Renal pelvis (tissue), 4 donors: ENCODE measurements around the gene TPM1. TPM values are rescaled to one million over a fixed set of nuclear protein-coding genes. Genes with fewer than 3 reads are reported as not detected.

Source experiments
- DNase-seq: peaks from one replicate; pipeline ENCODE4 v3.0.0-alpha.2; 2013
- polyA plus RNA-seq, 3 donors: library from polyadenylated mRNA; unstranded; fragments of 120-200 nt; gene quantifications; one replicate each; pipeline ENCODE4 v1.2.1, GENCODE V29; 2013; ENCODE audit not compliant: insufficient read length in 3 of 3

Gene TPM1
- polyA plus RNA-seq, 3 donors, result 455 to 624 (median 559) TPM

- no peak for DNase-seq
Observed at GRCh38 chr15:63049783-63050371, 7.3 kb downstream of the TPM1 start.

DNA sequence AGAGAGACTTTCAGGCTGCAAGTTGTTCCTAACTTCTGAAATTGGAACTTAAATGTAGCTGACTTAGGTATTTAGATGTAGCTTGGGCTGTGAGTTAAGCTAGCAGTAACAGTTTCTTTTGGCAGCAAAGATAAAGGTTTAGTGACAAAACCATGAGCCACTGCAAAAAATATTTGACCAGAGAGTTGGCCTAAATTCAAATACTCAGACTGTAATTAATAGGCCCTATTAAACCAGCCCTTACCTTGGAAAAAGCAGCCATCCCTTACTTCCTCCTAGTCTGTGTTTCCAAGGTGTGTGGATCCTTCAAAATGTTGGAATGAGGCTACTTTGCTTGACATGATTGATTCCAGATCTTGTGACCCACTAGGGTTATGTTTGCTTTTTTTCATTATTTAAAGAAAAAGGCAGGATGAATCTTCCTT, 8.2 kb downstream of the TPM1 start:
- no peak for DNase-seq

DNA sequence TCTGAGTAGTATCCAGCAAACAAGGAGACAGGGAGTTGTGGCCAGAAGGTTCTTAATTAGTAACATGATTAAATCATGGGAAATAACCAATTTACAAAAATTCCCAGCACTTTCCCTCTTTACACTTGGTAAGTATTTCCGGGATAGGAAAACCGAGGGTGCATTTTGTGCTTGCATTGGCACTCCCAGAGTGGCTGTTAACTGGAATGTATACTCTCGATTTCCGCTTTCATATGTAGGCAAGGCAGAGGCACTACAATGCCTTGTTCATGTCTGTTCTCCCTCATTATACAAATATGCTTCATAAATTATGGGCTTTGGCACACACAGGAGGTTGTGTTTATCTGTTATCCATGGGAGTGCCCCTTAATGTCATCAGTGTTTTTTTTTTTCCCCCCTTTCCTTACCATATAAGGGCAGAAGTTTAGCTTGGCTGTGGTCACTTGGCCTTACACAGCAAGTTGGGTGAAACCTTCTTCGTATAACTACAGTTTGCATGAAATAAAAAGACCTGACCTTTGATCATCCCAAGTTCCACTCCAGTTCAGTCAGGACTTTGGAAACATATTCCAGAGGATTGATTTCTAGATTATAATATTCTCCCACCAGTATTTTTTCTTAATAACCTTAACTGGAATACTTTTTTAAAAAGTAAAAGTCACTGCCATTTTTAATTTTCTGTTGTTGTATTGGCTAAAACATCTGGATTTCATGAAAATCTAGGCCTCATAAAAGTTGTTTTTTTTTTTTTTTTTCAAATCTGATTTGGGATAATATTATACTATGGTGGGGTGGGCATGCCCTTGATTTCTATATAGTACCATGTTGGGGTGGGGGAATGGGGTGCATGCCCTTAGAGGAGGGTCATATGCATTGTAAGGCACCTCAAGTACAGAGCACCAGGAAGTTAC, 8.9 kb downstream of the TPM1 start:
- DNase-seq, result no peak

- DNase-seq, result no peak
Observed at GRCh38 chr15:63052077-63052841, 9.7 kb downstream of the TPM1 start.

DNA sequence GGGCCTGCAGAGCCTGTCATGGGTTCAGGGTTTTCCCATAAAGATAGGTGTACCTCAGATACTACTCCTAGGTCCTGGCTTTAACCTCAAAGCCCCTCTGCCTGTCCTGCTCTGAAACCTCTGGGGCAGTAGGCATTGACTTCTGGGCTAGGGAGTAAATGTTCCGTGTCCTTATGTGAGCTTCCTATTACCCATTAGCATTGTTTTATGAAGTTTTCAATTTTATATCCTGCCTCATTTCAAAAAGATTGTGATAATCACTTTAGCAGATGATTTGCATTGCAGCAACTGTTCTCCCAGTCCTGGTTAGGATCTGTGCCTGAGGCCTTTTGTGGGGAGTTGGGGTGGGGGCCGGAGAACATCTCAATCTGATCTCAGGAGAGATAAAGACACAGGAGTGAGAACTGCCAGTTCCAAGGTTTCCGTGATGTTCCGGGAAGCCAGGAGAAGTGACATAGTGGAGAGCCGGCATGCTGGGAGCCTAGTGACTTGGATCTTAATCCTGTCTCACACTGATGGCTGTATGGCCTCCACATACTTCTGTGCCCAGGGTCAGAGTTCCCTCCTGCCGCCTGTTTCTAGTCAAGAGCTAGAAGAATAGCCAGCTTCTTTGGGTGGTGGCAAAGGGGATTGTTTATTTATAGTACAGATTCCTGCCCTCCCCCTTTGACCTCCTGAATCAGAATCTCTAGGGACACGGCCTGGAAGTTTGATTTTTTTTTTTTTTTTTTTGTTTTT, 10.6 kb downstream of the TPM1 start:
- DNase-seq, result no peak

DNA sequence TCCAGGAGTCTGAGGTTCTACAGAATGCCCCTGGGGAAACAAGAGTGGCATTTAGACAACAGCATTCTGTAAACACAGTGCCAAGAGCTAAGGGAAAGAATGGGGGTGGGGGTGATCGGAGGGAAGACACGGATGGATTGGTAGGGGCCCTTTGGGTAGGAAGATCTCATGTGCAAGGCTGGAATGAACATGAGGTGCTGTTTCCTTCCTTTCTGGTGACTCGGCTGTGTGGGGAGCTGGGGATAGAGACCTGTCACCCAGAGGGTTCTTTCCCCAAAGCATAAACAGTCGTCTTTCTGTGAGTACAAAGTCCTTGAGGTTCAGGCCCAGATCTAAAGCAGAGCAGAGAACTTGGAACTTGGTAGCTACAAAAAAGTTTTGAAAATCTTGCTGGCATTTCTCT, 11.7 kb downstream of the TPM1 start:
- DNase-seq, result no peak

- DNase-seq, result no peak
Observed at GRCh38 chr15:63054985-63055384, 12.4 kb downstream of the TPM1 start.

DNA sequence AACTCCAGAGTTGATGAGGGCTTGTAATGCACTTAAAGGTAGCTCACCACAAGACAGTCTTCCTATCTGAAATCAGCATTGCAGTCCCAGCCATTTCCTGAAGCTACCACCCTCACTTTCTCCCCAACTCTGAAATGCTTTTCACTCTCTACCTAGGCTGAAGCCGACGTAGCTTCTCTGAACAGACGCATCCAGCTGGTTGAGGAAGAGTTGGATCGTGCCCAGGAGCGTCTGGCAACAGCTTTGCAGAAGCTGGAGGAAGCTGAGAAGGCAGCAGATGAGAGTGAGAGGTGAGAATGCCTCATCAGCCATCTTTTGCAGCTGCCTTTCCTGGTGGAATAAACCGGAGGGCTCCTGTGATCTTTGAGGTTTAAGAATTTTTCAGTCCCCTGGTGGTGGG, 14.3 kb downstream of the TPM1 start:
- DNase-seq, result no peak

DNA sequence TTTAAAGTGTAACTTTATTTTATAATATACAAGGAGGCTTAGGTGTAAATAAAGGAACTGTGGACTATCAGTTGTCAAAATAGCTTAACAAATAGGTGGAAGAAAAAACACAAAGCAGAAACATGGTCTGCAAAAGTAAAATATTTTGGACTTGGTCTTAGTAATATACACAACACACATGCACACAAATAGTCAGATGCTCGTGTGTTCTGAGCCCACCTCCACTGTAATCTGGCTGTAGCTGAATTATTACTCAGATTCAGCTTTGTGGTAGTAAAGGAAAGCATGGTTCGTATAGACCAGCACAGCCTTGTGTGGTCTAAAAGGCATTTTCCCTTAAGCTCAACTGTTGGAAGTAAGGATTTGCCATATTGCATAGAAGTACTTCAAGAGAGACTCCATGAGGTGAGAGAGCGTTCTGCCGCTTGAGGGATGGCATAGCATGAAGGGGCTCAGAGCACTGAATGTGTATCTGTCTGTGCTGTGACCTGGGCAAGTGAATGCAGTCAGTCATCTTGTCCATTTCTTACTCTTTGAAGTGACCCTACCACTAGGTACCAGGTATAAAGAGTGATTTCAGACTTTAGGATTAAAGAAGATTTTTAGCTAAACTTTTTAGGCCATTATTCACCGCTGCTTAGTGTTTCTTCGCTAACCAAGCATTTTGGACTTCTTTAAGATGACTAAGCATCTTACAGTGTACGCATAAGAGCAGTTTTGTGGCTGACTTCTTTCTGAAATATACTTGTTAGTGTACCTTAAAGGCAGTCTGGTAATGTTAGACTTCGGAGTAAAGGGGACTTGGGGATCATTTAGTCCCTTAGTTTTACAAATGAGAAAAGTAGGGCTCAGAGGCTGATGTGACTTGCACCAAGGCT, 15.2 kb downstream of the TPM1 start:
- DNase-seq, result no peak

DNA sequence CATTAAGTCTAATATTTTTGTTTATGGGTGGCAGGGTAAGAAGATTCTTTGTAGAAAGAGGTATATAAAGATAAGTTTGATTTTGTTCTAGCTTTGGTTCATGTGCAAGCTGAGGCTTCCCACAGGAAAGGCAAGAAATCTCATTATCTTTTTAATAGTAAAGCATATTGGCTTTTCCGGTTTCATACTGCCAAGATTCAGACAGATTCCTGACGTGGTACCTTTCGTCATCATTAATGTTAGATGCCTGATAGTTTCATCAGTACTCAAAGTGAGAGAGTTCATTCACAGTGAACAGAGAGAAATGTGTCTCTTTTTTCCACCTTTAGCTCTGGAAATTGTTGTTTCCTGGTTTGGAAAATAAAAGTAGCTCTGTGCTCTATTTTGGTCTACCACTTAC, 16.5 kb downstream of the TPM1 start:
- DNase-seq, result no peak

DNA sequence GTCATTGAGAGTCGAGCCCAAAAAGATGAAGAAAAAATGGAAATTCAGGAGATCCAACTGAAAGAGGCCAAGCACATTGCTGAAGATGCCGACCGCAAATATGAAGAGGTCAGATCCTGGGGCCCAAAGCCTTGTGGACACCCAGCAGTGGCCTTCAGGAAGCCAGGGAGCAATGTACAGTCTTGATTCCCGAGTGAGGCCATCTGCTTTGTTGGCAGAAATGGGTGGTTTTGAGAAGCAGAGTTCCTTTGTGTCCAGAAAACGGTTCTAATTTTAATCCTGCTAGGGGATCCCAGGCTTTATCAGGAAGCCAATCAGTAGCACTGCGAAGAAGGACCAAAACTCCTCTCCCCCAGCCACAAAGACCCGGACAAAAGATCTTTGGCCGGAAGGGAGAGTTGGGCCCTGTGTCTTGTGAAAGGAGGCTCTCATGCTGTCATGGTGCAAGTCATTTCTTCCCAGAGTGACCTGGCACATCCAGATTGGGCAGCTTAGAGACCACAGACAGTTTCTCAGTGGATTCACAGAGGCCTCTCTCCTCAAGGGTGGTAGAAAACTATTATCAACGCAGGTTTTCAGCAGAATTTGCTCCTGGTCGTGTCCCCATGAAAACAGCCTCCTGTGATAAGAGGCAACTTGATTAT, 17.1 kb downstream of the TPM1 start:
- no peak for DNase-seq

- no peak for DNase-seq
Observed at GRCh38 chr15:63060699-63061098, 18.2 kb downstream of the TPM1 start.

DNA sequence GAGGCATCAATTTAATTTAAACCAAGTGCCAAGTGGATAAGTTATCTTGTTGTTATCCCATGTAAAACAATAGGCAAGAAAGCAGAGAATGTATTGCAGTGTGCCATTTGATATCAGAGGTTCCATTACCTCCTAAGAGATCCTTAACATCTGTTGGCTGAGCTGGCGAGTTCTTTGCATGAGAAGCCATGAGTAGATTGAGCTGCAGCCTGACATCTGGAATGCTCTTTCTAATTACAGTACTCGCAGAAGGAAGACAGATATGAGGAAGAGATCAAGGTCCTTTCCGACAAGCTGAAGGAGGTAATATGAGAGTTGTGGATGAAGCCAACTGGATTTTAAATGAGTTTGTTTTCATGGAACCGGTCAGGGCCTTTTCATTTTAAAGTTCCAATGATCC, 19.4 kb downstream of the TPM1 start:
- peak; percentile 80 for DNase-seq

GRCh38 chr15:63063164-63063756, 20.7 kb downstream of the TPM1 start:
- no peak for DNase-seq

DNA sequence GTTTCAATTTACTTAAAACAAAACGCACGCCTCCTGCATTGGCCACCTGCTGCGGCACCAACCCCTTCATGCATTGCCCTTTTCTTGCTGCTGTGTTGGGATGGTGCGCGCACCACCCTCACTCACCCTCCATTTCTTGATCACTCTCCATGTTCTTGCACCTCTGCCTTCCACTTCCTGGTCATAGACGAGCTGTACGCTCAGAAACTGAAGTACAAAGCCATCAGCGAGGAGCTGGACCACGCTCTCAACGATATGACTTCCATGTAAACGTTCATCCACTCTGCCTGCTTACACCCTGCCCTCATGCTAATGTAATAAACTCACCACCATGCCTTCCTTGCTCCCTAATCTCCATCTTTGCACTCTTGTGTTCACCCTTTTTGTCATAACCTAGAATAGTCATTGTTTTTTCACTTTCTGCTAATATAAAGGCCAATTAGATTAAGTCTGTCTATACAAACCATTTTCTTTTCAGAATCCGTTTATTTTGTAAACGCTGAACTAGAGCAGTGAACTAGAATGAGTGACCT, 21.4 kb downstream of the TPM1 start:
- DNase-seq, result no peak

GRCh38 chr15:63065262-63066221, 23.0 kb downstream of the TPM1 start:
- no peak for DNase-seq

DNA sequence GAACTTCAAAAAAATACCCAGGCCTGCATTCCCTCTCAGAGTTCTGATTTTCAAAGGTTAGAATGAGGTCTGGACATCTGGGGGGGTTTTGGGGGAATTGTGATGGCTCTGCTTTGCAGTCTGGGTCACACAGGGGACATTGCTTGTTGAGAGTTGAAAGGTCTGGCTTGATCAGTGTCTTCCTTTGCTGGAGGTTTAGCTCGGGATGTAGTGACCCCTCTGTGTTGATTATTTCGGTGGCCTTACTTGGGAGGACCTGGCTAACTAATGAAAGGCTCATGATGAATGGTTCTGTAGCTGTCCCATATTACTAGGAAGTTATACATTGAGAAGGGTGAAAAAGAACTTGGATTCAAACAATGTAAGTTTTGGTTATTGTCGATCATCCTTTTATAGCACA, 23.7 kb downstream of the TPM1 start:
- DNase-seq, result no peak

DNA sequence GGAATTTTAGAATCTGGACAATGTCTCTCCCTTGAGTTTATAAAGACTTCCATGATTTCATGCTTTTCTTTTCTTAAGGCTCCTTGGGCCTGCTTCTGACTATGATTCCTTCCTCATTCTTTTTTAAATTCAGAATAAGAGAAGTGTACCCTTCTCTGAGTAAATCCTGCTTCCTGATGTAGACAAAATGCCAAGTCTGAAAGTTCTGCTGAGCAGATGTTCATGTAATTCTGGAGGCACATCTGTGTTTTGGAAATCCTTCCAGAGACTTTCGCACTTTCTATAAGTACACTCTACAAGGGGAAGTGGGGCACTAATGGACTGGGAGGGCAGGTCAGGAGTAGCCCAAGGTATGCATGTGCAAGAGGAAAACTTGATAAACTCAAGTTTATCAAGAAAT, 24.8 kb downstream of the TPM1 start:
- no peak for DNase-seq
